Mesodermal cell (in vitro differentiated cells): ENCODE results near the gene PCSK4.

Source experiments
- H3K27ac ChIP-seq: 2 replicates; pipeline ENCODE4 v1.7.0; 2013; ENCODE audit warnings: mild to moderate bottlenecking, low read depth, low read length, moderate library complexity; ENCODE audit not compliant: severe bottlenecking
- H3K36me3 ChIP-seq: 2 replicates; pipeline ENCODE4 v1.7.1; 2013; ENCODE audit warnings: mild to moderate bottlenecking, low read length, moderate library complexity; ENCODE audit not compliant: control insufficient read depth, insufficient read depth
- H3K4me1 ChIP-seq: one replicate; pipeline ENCODE4 v1.7.1; 2013; ENCODE audit warnings: mild to moderate bottlenecking, low read length; ENCODE audit not compliant: insufficient read depth, control insufficient read depth, poor library complexity, severe bottlenecking
- H3K4me3 ChIP-seq: 2 replicates; pipeline ENCODE4 v1.7.0; 2013; ENCODE audit warnings: low read length, control low read depth, mild to moderate bottlenecking; ENCODE audit not compliant: insufficient read depth, poor library complexity, severe bottlenecking; ENCODE audit errors: extremely low read depth
- H3K9me3 ChIP-seq: 2 replicates; pipeline ENCODE4 v1.7.1; 2013; ENCODE audit warnings: mild to moderate bottlenecking, low read length, moderate library complexity; ENCODE audit not compliant: control insufficient read depth
- WGBS, 2 experiments: methylation state at CpG; one replicate each; pipeline ENCODE4 v1.1.5; 2013; ENCODE audit warnings: missing lambda C conversion rate in 2 of 2; ENCODE audit not compliant: insufficient coverage in 2 of 2; 5-methylcytosine and 5-hydroxymethylcytosine counted together

The PCSK4 gene

GRCh38 chr19:1467490-1468273 is 22.5 kb downstream of the PCSK4 start:
- Histone ChIP-seq H3K9me3 (no peaks in the 10 kb centered on the region), H3K27ac (no peak overlapping the region), H3K4me1 (peaks cover 23% of the 10 kb centered on the region), H3K4me3 (no peak overlapping the region), H3K36me3 (no peaks in the 10 kb centered on the region)
- 4 to 6% methylated on average over 79 to 83 of the region's 92 CpGs for WGBS, 2 experiments

GRCh38 chr19:1467215-1467489 is 23.0 kb downstream of the PCSK4 start:
- Histone ChIP-seq H3K36me3 (no peaks in the 10 kb centered on the region), H3K4me3 (no peak overlapping the region)
- WGBS, 2 experiments: 4 to 5% methylated on average over 34 to 36 of the region's 36 CpGs

GRCh38 chr19:1466461-1467214 is 23.5 kb downstream of the PCSK4 start:
- no peak overlapping the region for H3K4me3 ChIP-seq
- WGBS, 2 experiments: 9 to 11% methylated on average over 57 to 70 of the region's 70 CpGs

More at GRCh38 chr19:1467215-1467489, 23.0 kb downstream of the PCSK4 start:
- no peaks in the 10 kb centered on the region for H3K9me3 ChIP-seq
- no peak overlapping the region for H3K27ac ChIP-seq
- H3K4me1 ChIP-seq: peaks cover 23% of the 10 kb centered on the region

GRCh38 chr19:1466018-1466460 is 24.1 kb downstream of the PCSK4 start:
- 22 to 23% methylated on average over 34 to 40 of the region's 41 CpGs for WGBS, 2 experiments
- H3K4me3 ChIP-seq: no peak overlapping the region
- no peak overlapping the region for H3K27ac ChIP-seq
- H3K9me3 ChIP-seq: no peaks in the 10 kb centered on the region
- no peaks in the 10 kb centered on the region for H3K36me3 ChIP-seq
- peaks cover 18% of the 10 kb centered on the region for H3K4me1 ChIP-seq

More at GRCh38 chr19:1466461-1467214, 23.5 kb downstream of the PCSK4 start:
- Histone ChIP-seq H3K4me1 (peaks cover 20% of the 10 kb centered on the region), H3K27ac (no peak overlapping the region), H3K36me3 (no peaks in the 10 kb centered on the region), H3K9me3 (no peaks in the 10 kb centered on the region)

- Histone ChIP-seq H3K27ac (no peak overlapping the region), H3K4me1 (peaks cover 14% of the 10 kb centered on the region), H3K36me3 (no peaks in the 10 kb centered on the region), H3K9me3 (no peaks in the 10 kb centered on the region), H3K4me3 (no peak overlapping the region)
- WGBS, 2 experiments: 20 to 25% methylated on average over 54 to 83 of the region's 83 CpGs
These were observed 24.7 kb downstream of the PCSK4 start for GRCh38 chr19:1465191-1466016.

GRCh38 chr19:1461862-1462261 is 28.3 kb downstream of the PCSK4 start:
- Histone ChIP-seq H3K9me3 (no peaks in the 10 kb centered on the region), H3K4me1 (peaks cover 8% of the 10 kb centered on the region), H3K4me3 (no peak overlapping the region), H3K27ac (no peak overlapping the region), H3K36me3 (no peaks in the 10 kb centered on the region)
- 75 to 90% methylated on average over 9 to 24 of the region's 24 CpGs for WGBS, 2 experiments

GRCh38 chr19:1460033-1460995 is 29.8 kb downstream of the PCSK4 start:
- no peak overlapping the region for H3K27ac ChIP-seq
- 93 to 94% methylated on average over 30 to 32 of the region's 36 CpGs for WGBS, 2 experiments
- H3K9me3 ChIP-seq: no peaks in the 10 kb centered on the region
- H3K36me3 ChIP-seq: no peaks in the 10 kb centered on the region
- peaks cover 5% of the 10 kb centered on the region for H3K4me1 ChIP-seq
- H3K4me3 ChIP-seq: no peak overlapping the region

GRCh38 chr19:1459479-1459878 is 30.7 kb downstream of the PCSK4 start:
- H3K4me3 ChIP-seq: no peak overlapping the region
- H3K4me1 ChIP-seq: peaks cover 5% of the 10 kb centered on the region
- no peak overlapping the region for H3K27ac ChIP-seq
- H3K9me3 ChIP-seq: no peaks in the 10 kb centered on the region
- no peaks in the 10 kb centered on the region for H3K36me3 ChIP-seq
- 85 to 87% methylated on average over 3 to 4 of the region's 9 CpGs for WGBS, 2 experiments

- Histone ChIP-seq H3K4me1 (peaks cover 5% of the 10 kb centered on the region), H3K4me3 (no peak overlapping the region), H3K36me3 (no peaks in the 10 kb centered on the region), H3K9me3 (no peaks in the 10 kb centered on the region), H3K27ac (no peak overlapping the region)
- WGBS, 2 experiments: 89% methylated on average over 15 to 16 of the region's 16 CpGs
These were observed 32.3 kb downstream of the PCSK4 start for GRCh38 chr19:1457892-1458291.
